NCI-H2029 treated with DMSO at 0.1 percent for 48 hours (cell line): ENCODE results near the gene PLEKHA3.
A peak's percentile ranks its signal among the peaks of the same experiment; 100 is the strongest.

Experiments
- DNase-seq: peaks from one replicate; lab custom pipeline; 2025; lab: John Stamatoyannopoulos, UW

The PLEKHA3 gene

GRCh38 chr2:178478439-178479274 lies 1.6 kb upstream of the PLEKHA3 start, which contains the start of gene FKBP7:
TSS of gene FKBP7 (minus strand) at chr2:178478600. CDS start at chr2:178478499, 101 bp downstream.
- DNase-seq: peak; percentile 76

- peak; percentile 38 for DNase-seq
Observed at GRCh38 chr2:178479275-178479616, 1.0 kb upstream of the PLEKHA3 start.

GRCh38 chr2:178479758-178480226 lies 465 bp upstream of the PLEKHA3 start:
- DNase-seq: no peak

GRCh38 chr2:178482437-178482836 lies 2.2 kb downstream of the PLEKHA3 start:
- DNase-seq: no peak

- peak; percentile 80 for DNase-seq
Observed at GRCh38 chr2:178484245-178485041, 4.2 kb downstream of the PLEKHA3 start.

- DNase-seq: no peak
Observed at GRCh38 chr2:178485356-178485755, 5.1 kb downstream of the PLEKHA3 start.

- DNase-seq: no peak
Observed at GRCh38 chr2:178491612-178492011, 11.4 kb downstream of the PLEKHA3 start.

GRCh38 chr2:178496049-178496448 lies 15.8 kb downstream of the PLEKHA3 start:
- no peak for DNase-seq

- no peak for DNase-seq
Observed at GRCh38 chr2:178498137-178498536, 17.9 kb downstream of the PLEKHA3 start.

GRCh38 chr2:178499640-178500039 lies 19.4 kb downstream of the PLEKHA3 start:
- DNase-seq: no peak

- no peak for DNase-seq
Observed at GRCh38 chr2:178502751-178503150, 22.5 kb downstream of the PLEKHA3 start.

- no peak for DNase-seq
Observed at GRCh38 chr2:178506101-178506500, 25.8 kb downstream of the PLEKHA3 start.

- no peak for DNase-seq
Observed at GRCh38 chr2:178506524-178506923, 26.3 kb downstream of the PLEKHA3 start.

- no peak for DNase-seq
Observed at GRCh38 chr2:178506949-178507348, 26.7 kb downstream of the PLEKHA3 start.

GRCh38 chr2:178508646-178509045 lies 28.4 kb downstream of the PLEKHA3 start:
- no peak for DNase-seq

- no peak for DNase-seq
Observed at GRCh38 chr2:178510384-178510783, 30.1 kb downstream of the PLEKHA3 start.

GRCh38 chr2:178512484-178512883 lies 32.2 kb downstream of the PLEKHA3 start:
- DNase-seq: no peak

GRCh38 chr2:178513876-178514275 lies 33.6 kb downstream of the PLEKHA3 start:
- DNase-seq: no peak

GRCh38 chr2:178514664-178515063 lies 34.4 kb downstream of the PLEKHA3 start:
- no peak for DNase-seq

GRCh38 chr2:178517496-178517895 lies 37.2 kb downstream of the PLEKHA3 start:
- DNase-seq: no peak

GRCh38 chr2:178521304-178522150 lies 41.3 kb downstream of the PLEKHA3 start:
- no peak for DNase-seq
